ENCODE measurements around the gene ORMDL2.

The ORMDL2 gene

DNA sequence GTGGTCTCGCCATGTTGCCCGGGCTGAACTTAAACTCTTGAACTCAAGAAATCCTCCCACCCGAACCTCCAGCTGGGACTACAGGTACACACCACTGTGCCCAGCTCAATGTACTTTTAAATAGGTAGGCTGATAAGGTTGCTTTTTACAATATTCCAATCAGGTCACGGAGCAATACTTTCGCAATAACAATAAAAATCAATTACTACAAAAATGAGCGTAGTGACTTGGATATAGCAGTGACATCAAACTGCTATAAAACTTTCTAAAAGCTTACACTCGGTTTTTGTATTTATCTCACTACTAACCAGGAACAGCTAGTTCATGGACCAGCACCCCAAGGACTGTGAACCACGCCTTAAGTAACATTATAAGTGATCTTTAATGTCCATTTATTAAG lies 10.9 kb upstream of the ORMDL2 start:
- Histone ChIP-seq H3K4me3 (ENCODE audit: insufficient read depth, low read depth, low read length, poor library complexity, severe bottlenecking) (no peak overlapping the region), H3K9me3 (ENCODE audit: control insufficient read depth, low read length) (no peaks in the 10 kb centered on the region), H3K4me1 (ENCODE audit: control insufficient read depth, insufficient read depth, low read length, poor library complexity, severe bottlenecking) (no peaks in the 10 kb centered on the region), H3K27me3 (replicated peaks; ENCODE audit: control insufficient read depth, insufficient read depth, low read length, poor library complexity, severe bottlenecking) (no peaks in the 10 kb centered on the region), H3K36me3 (ENCODE audit: control insufficient read depth, insufficient read depth, low read length) (peaks cover 13% of the 10 kb centered on the region), H3K27ac (ENCODE audit: insufficient read depth, low read length, poor library complexity, severe bottlenecking) (no peak overlapping the region)
- no peak for DNase-seq

DNA sequence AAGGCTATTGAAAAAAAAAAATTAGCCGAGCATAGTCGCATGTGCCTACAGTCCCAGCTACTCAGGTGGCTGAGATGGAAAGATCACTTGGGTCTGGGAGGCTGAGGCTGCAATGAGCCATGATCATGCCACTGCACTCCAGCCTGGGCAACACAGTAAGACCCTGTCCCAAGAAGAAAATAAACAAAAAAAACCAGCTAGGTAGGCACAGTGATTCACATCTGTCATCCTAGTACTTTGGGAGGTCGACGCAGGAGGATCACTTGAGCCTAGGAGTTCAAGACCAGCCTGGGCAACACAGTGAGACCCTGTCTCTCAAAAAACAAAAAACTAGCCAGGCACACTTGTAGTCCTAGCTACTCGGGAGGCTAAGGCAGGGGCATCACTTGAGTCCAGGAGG lies 8.6 kb upstream of the ORMDL2 start:
- no peaks in the 10 kb centered on the region for H3K27me3 ChIP-seq (replicated peaks; ENCODE audit: control insufficient read depth, insufficient read depth, low read length, poor library complexity, severe bottlenecking)
- DNase-seq: no peak
- H3K4me1 ChIP-seq (ENCODE audit: control insufficient read depth, insufficient read depth, low read length, poor library complexity, severe bottlenecking): no peaks in the 10 kb centered on the region
- H3K27ac ChIP-seq (ENCODE audit: insufficient read depth, low read length, poor library complexity, severe bottlenecking): no peak overlapping the region
- no peaks in the 10 kb centered on the region for H3K9me3 ChIP-seq (ENCODE audit: control insufficient read depth, low read length)
- H3K4me3 ChIP-seq (ENCODE audit: insufficient read depth, low read depth, low read length, poor library complexity, severe bottlenecking): no peak overlapping the region
- peaks cover 20% of the 10 kb centered on the region for H3K36me3 ChIP-seq (ENCODE audit: control insufficient read depth, insufficient read depth, low read length)

GRCh38 chr12:55812088-55812487 lies 5.8 kb upstream of the ORMDL2 start:
- Histone ChIP-seq H3K9me3 (ENCODE audit: control insufficient read depth, low read length) (no peaks in the 10 kb centered on the region), H3K36me3 (ENCODE audit: control insufficient read depth, insufficient read depth, low read length) (peaks cover 20% of the 10 kb centered on the region), H3K4me1 (ENCODE audit: control insufficient read depth, insufficient read depth, low read length, poor library complexity, severe bottlenecking) (peaks cover 9% of the 10 kb centered on the region), H3K4me3 (ENCODE audit: insufficient read depth, low read depth, low read length, poor library complexity, severe bottlenecking) (no peak overlapping the region), H3K27ac (ENCODE audit: insufficient read depth, low read length, poor library complexity, severe bottlenecking) (no peak overlapping the region), H3K27me3 (replicated peaks; ENCODE audit: control insufficient read depth, insufficient read depth, low read length, poor library complexity, severe bottlenecking) (no peaks in the 10 kb centered on the region)
- no peak for DNase-seq

GRCh38 chr12:55814257-55814656 lies 3.6 kb upstream of the ORMDL2 start:
- DNase-seq: no peak
- Histone ChIP-seq H3K4me1 (ENCODE audit: control insufficient read depth, insufficient read depth, low read length, poor library complexity, severe bottlenecking) (peaks cover 19% of the 10 kb centered on the region), H3K9me3 (ENCODE audit: control insufficient read depth, low read length) (no peaks in the 10 kb centered on the region), H3K27me3 (replicated peaks; ENCODE audit: control insufficient read depth, insufficient read depth, low read length, poor library complexity, severe bottlenecking) (no peaks in the 10 kb centered on the region), H3K27ac (ENCODE audit: insufficient read depth, low read length, poor library complexity, severe bottlenecking) (no peak overlapping the region), H3K36me3 (ENCODE audit: control insufficient read depth, insufficient read depth, low read length) (peaks cover 13% of the 10 kb centered on the region), H3K4me3 (ENCODE audit: insufficient read depth, low read depth, low read length, poor library complexity, severe bottlenecking) (no peak overlapping the region)

DNA sequence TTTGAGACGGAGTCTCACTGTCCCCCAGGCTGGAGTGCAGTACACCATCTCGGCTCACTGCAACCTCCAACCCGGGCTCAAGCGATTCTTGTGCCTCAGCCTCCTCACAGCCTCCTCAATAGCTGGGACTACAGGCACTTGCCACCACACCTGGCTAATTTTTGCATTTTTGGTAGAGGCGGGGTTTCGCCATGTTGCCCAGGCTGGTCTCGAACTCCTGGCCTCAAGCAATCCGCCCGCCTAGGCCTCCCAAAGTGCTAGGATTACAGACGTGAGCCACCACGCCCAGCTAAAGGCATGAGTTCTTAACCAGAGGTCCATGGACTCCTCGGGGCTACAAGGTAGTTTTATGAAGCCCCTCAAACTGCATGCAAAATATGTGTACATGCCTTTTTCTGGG lies 2.4 kb upstream of the ORMDL2 start:
- DNase-seq: no peak
- Histone ChIP-seq H3K4me1 (ENCODE audit: control insufficient read depth, insufficient read depth, low read length, poor library complexity, severe bottlenecking) (peaks cover 21% of the 10 kb centered on the region), H3K27me3 (replicated peaks; ENCODE audit: control insufficient read depth, insufficient read depth, low read length, poor library complexity, severe bottlenecking) (no peaks in the 10 kb centered on the region), H3K27ac (ENCODE audit: insufficient read depth, low read length, poor library complexity, severe bottlenecking) (no peak overlapping the region), H3K4me3 (ENCODE audit: insufficient read depth, low read depth, low read length, poor library complexity, severe bottlenecking) (no peak overlapping the region), H3K9me3 (ENCODE audit: control insufficient read depth, low read length) (no peaks in the 10 kb centered on the region), H3K36me3 (ENCODE audit: control insufficient read depth, insufficient read depth, low read length) (peaks cover 21% of the 10 kb centered on the region)

- Histone ChIP-seq H3K4me3 (ENCODE audit: insufficient read depth, low read depth, low read length, poor library complexity, severe bottlenecking) (peak overlapping the region; percentile 94), H3K27ac (ENCODE audit: insufficient read depth, low read length, poor library complexity, severe bottlenecking) (peak overlapping the region; percentile 89), H3K9me3 (ENCODE audit: control insufficient read depth, low read length) (no peaks in the 10 kb centered on the region), H3K27me3 (replicated peaks; ENCODE audit: control insufficient read depth, insufficient read depth, low read length, poor library complexity, severe bottlenecking) (no peaks in the 10 kb centered on the region), H3K4me1 (ENCODE audit: control insufficient read depth, insufficient read depth, low read length, poor library complexity, severe bottlenecking) (peaks cover 21% of the 10 kb centered on the region), H3K36me3 (ENCODE audit: control insufficient read depth, insufficient read depth, low read length) (peaks cover 34% of the 10 kb centered on the region)
- DNase-seq: no peak
Observed at GRCh38 chr12:55816881-55817344, 928 bp upstream of the ORMDL2 start.

DNA sequence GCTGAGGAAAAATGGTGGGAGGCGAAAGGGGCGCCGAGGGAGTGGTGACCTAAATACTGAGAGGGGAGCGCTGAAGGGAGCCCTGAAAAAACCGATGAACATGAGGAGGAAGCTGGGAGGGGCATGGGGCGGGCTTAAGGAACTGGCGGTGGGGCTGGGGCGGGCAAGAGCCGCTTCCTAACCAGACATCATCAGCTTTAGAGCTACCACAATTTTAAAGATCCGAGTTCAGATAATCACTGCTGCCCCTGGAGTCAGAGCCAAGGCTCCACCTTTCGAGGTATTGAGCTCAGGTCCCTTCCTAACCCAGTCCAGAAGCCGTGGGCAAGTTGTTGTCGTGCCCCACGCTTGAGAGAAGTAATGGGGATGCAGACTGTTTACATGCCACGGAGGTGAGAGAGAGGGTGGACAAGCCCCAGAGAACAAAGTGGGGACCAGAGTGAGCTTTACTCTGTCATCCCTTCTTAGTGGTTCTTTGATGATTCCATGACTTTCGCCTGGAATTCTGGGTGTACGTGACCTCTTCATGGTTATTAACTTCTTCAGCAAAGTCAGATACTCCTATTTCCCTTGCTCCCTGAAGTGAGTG lies 393 bp downstream of the ORMDL2 start:
- no peaks in the 10 kb centered on the region for H3K27me3 ChIP-seq (replicated peaks; ENCODE audit: control insufficient read depth, insufficient read depth, low read length, poor library complexity, severe bottlenecking)
- DNase-seq: no peak
- peaks cover 21% of the 10 kb centered on the region for H3K4me1 ChIP-seq (ENCODE audit: control insufficient read depth, insufficient read depth, low read length, poor library complexity, severe bottlenecking)
- H3K9me3 ChIP-seq (ENCODE audit: control insufficient read depth, low read length): no peaks in the 10 kb centered on the region
- peak overlapping the region; percentile 94 for H3K4me3 ChIP-seq (ENCODE audit: insufficient read depth, low read depth, low read length, poor library complexity, severe bottlenecking)
- peaks cover 43% of the 10 kb centered on the region for H3K36me3 ChIP-seq (ENCODE audit: control insufficient read depth, insufficient read depth, low read length)
- peak overlapping the region; percentile 89 for H3K27ac ChIP-seq (ENCODE audit: insufficient read depth, low read length, poor library complexity, severe bottlenecking)

- peak overlapping the region; percentile 89 for H3K27ac ChIP-seq (ENCODE audit: insufficient read depth, low read length, poor library complexity, severe bottlenecking)
- DNase-seq: no peak
- peaks cover 21% of the 10 kb centered on the region for H3K4me1 ChIP-seq (ENCODE audit: control insufficient read depth, insufficient read depth, low read length, poor library complexity, severe bottlenecking)
- H3K4me3 ChIP-seq (ENCODE audit: insufficient read depth, low read depth, low read length, poor library complexity, severe bottlenecking): peak overlapping the region; percentile 94
- no peaks in the 10 kb centered on the region for H3K9me3 ChIP-seq (ENCODE audit: control insufficient read depth, low read length)
- H3K27me3 ChIP-seq (replicated peaks; ENCODE audit: control insufficient read depth, insufficient read depth, low read length, poor library complexity, severe bottlenecking): no peaks in the 10 kb centered on the region
- H3K36me3 ChIP-seq (ENCODE audit: control insufficient read depth, insufficient read depth, low read length): peaks cover 45% of the 10 kb centered on the region
Observed at GRCh38 chr12:55818886-55819285, 1.0 kb downstream of the ORMDL2 start.

- Histone ChIP-seq H3K9me3 (ENCODE audit: control insufficient read depth, low read length) (no peaks in the 10 kb centered on the region), H3K27me3 (replicated peaks; ENCODE audit: control insufficient read depth, insufficient read depth, low read length, poor library complexity, severe bottlenecking) (no peaks in the 10 kb centered on the region), H3K4me3 (ENCODE audit: insufficient read depth, low read depth, low read length, poor library complexity, severe bottlenecking) (no peak overlapping the region), H3K4me1 (ENCODE audit: control insufficient read depth, insufficient read depth, low read length, poor library complexity, severe bottlenecking) (peaks cover 21% of the 10 kb centered on the region), H3K36me3 (ENCODE audit: control insufficient read depth, insufficient read depth, low read length) (peaks cover 44% of the 10 kb centered on the region), H3K27ac (ENCODE audit: insufficient read depth, low read length, poor library complexity, severe bottlenecking) (peak overlapping the region; percentile 16)
- no peak for DNase-seq
Observed at GRCh38 chr12:55820679-55821078, 2.8 kb downstream of the ORMDL2 start.

- no peak for DNase-seq
- Histone ChIP-seq H3K4me1 (ENCODE audit: control insufficient read depth, insufficient read depth, low read length, poor library complexity, severe bottlenecking) (peaks cover 18% of the 10 kb centered on the region), H3K27ac (ENCODE audit: insufficient read depth, low read length, poor library complexity, severe bottlenecking) (no peak overlapping the region), H3K4me3 (ENCODE audit: insufficient read depth, low read depth, low read length, poor library complexity, severe bottlenecking) (no peak overlapping the region), H3K36me3 (ENCODE audit: control insufficient read depth, insufficient read depth, low read length) (peaks cover 44% of the 10 kb centered on the region), H3K9me3 (ENCODE audit: control insufficient read depth, low read length) (no peaks in the 10 kb centered on the region), H3K27me3 (replicated peaks; ENCODE audit: control insufficient read depth, insufficient read depth, low read length, poor library complexity, severe bottlenecking) (no peaks in the 10 kb centered on the region)
Observed at GRCh38 chr12:55822228-55822627, 4.4 kb downstream of the ORMDL2 start.

Data from effector memory CD4-positive, alpha-beta T cell (primary cell).